ENCODE measurements around the gene ADAMTS10.

ADAMTS10 gene

GRCh38 chr19:8610041-8610935, at the start of gene ADAMTS10:
ADAMTS10 (minus strand) TSS chr19:8610715; CDS start chr19:8605710, 5,005 bp downstream.
- no peak for DNase-seq (ENCODE audit: extremely low read depth, insufficient read length)
- H3K4me3 ChIP-seq (replicated peaks; ENCODE audit: low read depth, low read length), result no peak within 1 kb of the TSS
- no peak for TF ChIP-seq CTCF (IDR thresholded peaks at IDR 0.05; ENCODE audit: insufficient read depth, low read length, poor library complexity, severe bottlenecking)
- no peaks in the 10 kb centered on the region; the same call in 1 of the 2 replicates for H3K27me3 ChIP-seq (replicated peaks; ENCODE audit: control insufficient read depth, insufficient read depth, low read length)
- no peaks in the 10 kb centered on the region for H3K36me3 ChIP-seq (ENCODE audit: control insufficient read depth, insufficient read depth, low read length)

GRCh38 chr19:8659905-8660304, 49.4 kb upstream of the ADAMTS10 start:
- Histone ChIP-seq H3K4me3 (replicated peaks; ENCODE audit: low read depth, low read length) (no peak overlapping the region), H3K27me3 (replicated peaks; ENCODE audit: control insufficient read depth, insufficient read depth, low read length) (no peaks in the 10 kb centered on the region), H3K36me3 (ENCODE audit: control insufficient read depth, insufficient read depth, low read length) (no peaks in the 10 kb centered on the region)
- DNase-seq (ENCODE audit: extremely low read depth, insufficient read length), result no peak
- no peak for TF ChIP-seq CTCF (IDR thresholded peaks at IDR 0.05; ENCODE audit: insufficient read depth, low read length, poor library complexity, severe bottlenecking)

- Histone ChIP-seq H3K27me3 (replicated peaks; ENCODE audit: control insufficient read depth, insufficient read depth, low read length) (no peaks in the 10 kb centered on the region), H3K4me3 (replicated peaks; ENCODE audit: low read depth, low read length) (no peak overlapping the region), H3K36me3 (ENCODE audit: control insufficient read depth, insufficient read depth, low read length) (no peaks in the 10 kb centered on the region)
- DNase-seq (ENCODE audit: extremely low read depth, insufficient read length), result no peak
- TF ChIP-seq CTCF (IDR thresholded peaks at IDR 0.05; ENCODE audit: insufficient read depth, low read length, poor library complexity, severe bottlenecking), result no peak
Measured at GRCh38 chr19:8657869-8658268, 47.4 kb upstream of the ADAMTS10 start.

- H3K36me3 ChIP-seq (ENCODE audit: control insufficient read depth, insufficient read depth, low read length), result no peaks in the 10 kb centered on the region
- no peak for TF ChIP-seq CTCF (IDR thresholded peaks at IDR 0.05; ENCODE audit: insufficient read depth, low read length, poor library complexity, severe bottlenecking)
- H3K4me3 ChIP-seq (replicated peaks; ENCODE audit: low read depth, low read length), result no peak overlapping the region
- DNase-seq (ENCODE audit: extremely low read depth, insufficient read length), result peak; percentile 28
- H3K27me3 ChIP-seq (replicated peaks; ENCODE audit: control insufficient read depth, insufficient read depth, low read length), result no peaks in the 10 kb centered on the region
Measured at GRCh38 chr19:8655340-8655709, 44.8 kb upstream of the ADAMTS10 start.

GRCh38 chr19:8654591-8655339, 44.2 kb upstream of the ADAMTS10 start:
- DNase-seq (ENCODE audit: extremely low read depth, insufficient read length), result peak; percentile 50
- TF ChIP-seq CTCF (IDR thresholded peaks at IDR 0.05; ENCODE audit: insufficient read depth, low read length, poor library complexity, severe bottlenecking), result peak; percentile 97
- H3K27me3 ChIP-seq (replicated peaks; ENCODE audit: control insufficient read depth, insufficient read depth, low read length), result no peaks in the 10 kb centered on the region
- H3K4me3 ChIP-seq (replicated peaks; ENCODE audit: low read depth, low read length), result no peak overlapping the region
- H3K36me3 ChIP-seq (ENCODE audit: control insufficient read depth, insufficient read depth, low read length), result no peaks in the 10 kb centered on the region

All from GM06990 (cell line).